ENCODE results near the gene CCDC178. TPM values are rescaled to one million over a fixed set of nuclear protein-coding genes. Genes with fewer than 3 reads are reported as not detected.

The CCDC178 gene
- total RNA-seq, 1 donor from 2014 or later: 0.53 TPM

- H3K36me3 ChIP-seq (ENCODE audit: control insufficient read depth, insufficient read depth, low read length): no peaks in the 10 kb centered on the region
- no peak for TF ChIP-seq CTCF (IDR thresholded peaks at IDR 0.05; ENCODE audit: insufficient read depth, low read length, severe bottlenecking)
- FAIRE-seq (no peak), DNase-seq (ENCODE audit: low read depth) (no peak)
- H3K4me3 ChIP-seq (ENCODE audit: low read depth, low read length): no peak overlapping the region
- no peaks in the 10 kb centered on the region for H3K27me3 ChIP-seq (ENCODE audit: control insufficient read depth, insufficient read depth, low read length)
Observed at GRCh38 chr18:32893915-32894314, 546.6 kb downstream of the CCDC178 start.

- DNase-seq (ENCODE audit: low read depth) (no peak), FAIRE-seq (no peak)
- no peak for TF ChIP-seq CTCF (IDR thresholded peaks at IDR 0.05; ENCODE audit: insufficient read depth, low read length, severe bottlenecking)
- Histone ChIP-seq H3K36me3 (ENCODE audit: control insufficient read depth, insufficient read depth, low read length) (no peaks in the 10 kb centered on the region), H3K27me3 (ENCODE audit: control insufficient read depth, insufficient read depth, low read length) (no peaks in the 10 kb centered on the region), H3K4me3 (ENCODE audit: low read depth, low read length) (no peak overlapping the region)
Observed at GRCh38 chr18:32891797-32892196, 548.7 kb downstream of the CCDC178 start.

- DNase-seq (ENCODE audit: low read depth) (no peak), FAIRE-seq (no peak)
- no peak for TF ChIP-seq CTCF (IDR thresholded peaks at IDR 0.05; ENCODE audit: insufficient read depth, low read length, severe bottlenecking)
- Histone ChIP-seq H3K27me3 (ENCODE audit: control insufficient read depth, insufficient read depth, low read length) (no peaks in the 10 kb centered on the region), H3K36me3 (ENCODE audit: control insufficient read depth, insufficient read depth, low read length) (no peaks in the 10 kb centered on the region), H3K4me3 (ENCODE audit: low read depth, low read length) (no peak overlapping the region)
Observed at GRCh38 chr18:32891130-32891529, 549.4 kb downstream of the CCDC178 start.

GRCh38 chr18:32889615-32890593, 550.6 kb downstream of the CCDC178 start:
- no peak for TF ChIP-seq CTCF (IDR thresholded peaks at IDR 0.05; ENCODE audit: insufficient read depth, low read length, severe bottlenecking)
- Histone ChIP-seq H3K36me3 (ENCODE audit: control insufficient read depth, insufficient read depth, low read length) (no peaks in the 10 kb centered on the region), H3K27me3 (ENCODE audit: control insufficient read depth, insufficient read depth, low read length) (no peaks in the 10 kb centered on the region), H3K4me3 (ENCODE audit: low read depth, low read length) (no peak overlapping the region)
- DNase-seq (ENCODE audit: low read depth) (no peak), FAIRE-seq (no peak)

GRCh38 chr18:32888306-32888705, 552.2 kb downstream of the CCDC178 start:
- no peak for FAIRE-seq
- TF ChIP-seq CTCF (IDR thresholded peaks at IDR 0.05; ENCODE audit: insufficient read depth, low read length, severe bottlenecking): no peak

More at GRCh38 chr18:32888306-32888705, 552.2 kb downstream of the CCDC178 start:
- no peak for DNase-seq (ENCODE audit: low read depth)
- H3K27me3 ChIP-seq (ENCODE audit: control insufficient read depth, insufficient read depth, low read length): no peaks in the 10 kb centered on the region
- no peaks in the 10 kb centered on the region for H3K36me3 ChIP-seq (ENCODE audit: control insufficient read depth, insufficient read depth, low read length)
- no peak overlapping the region for H3K4me3 ChIP-seq (ENCODE audit: low read depth, low read length)

Other genes starting within 250 kb of the CCDC178 start
- gene ASXL3, start 137.5 kb upstream of the CCDC178 start, total RNA-seq: under 0.01 TPM in 2 replicates